HCT116 (cell line): ENCODE measurements around the gene CD82. TPM values are rescaled to one million over a fixed set of nuclear protein-coding genes. Genes with fewer than 3 reads are reported as not detected.

Experiments used
- ATAC-seq: fragments of 200-7000 bp; cut with Tn5 transposase; 2 replicates; pipeline ENCODE4 v1.9.1; 2020; ENCODE audit warnings: mild to moderate bottlenecking, moderate library complexity
- BruUV-seq: library from RNA; stranded (reverse); fragments of 400-500 nt; replicated peaks from 2 replicates; lab custom pipeline; 2021; lab: Mats Ljungman, UMichigan
- CTCF ChIA-PET: fragments of 300-600 bp; sonication (Branson Sonifier 250); formaldehyde crosslinking; loops from one replicate; lab custom pipeline; 2021; ENCODE audit warnings: antibody characterized with exemption; lab: Charles Lee
- POLR2A ChIA-PET: fragments of 300-600, 350-600 bp; sonication (Branson Sonifier 250); formaldehyde crosslinking; loops from one replicate; lab custom pipeline; 2021; ENCODE audit warnings: antibody characterized with exemption; lab: Charles Lee
- RAD21 ChIA-PET, 2 experiments: fragments of 300-600 bp; sonication (Branson Sonifier 250); formaldehyde crosslinking; loops; one replicate each; lab custom pipeline; 2023; ENCODE audit warnings: low total read pairs in 2 of 2; ENCODE audit not compliant: uncharacterized antibody in 2 of 2, unreplicated experiment in 2 of 2, low non-redundant PET in 1 of 2; lab: Charles Lee
- DNase-seq: peaks from one replicate; pipeline ENCODE4 v3.0.0-alpha.2; 2010; ENCODE audit warnings: low read depth, low spot score
- H2AFZ ChIP-seq: fragments of 200-600 bp; shearing (Covaris generic), sonication (generic); 2 replicates; pipeline ENCODE4 v1.6.1; 2017; ENCODE audit warnings: low read depth, mixed run types, mixed read lengths, antibody characterized with exemption, low read length; ENCODE audit not compliant: poor library complexity, severe bottlenecking
- H3K27ac ChIP-seq: 2 replicates; pipeline ENCODE4 v1.5.1; 2012; ENCODE audit warnings: low read depth, low read length
- H3K27me3 ChIP-seq: fragments of 200-600 bp; sonication (generic); 2 replicates; pipeline ENCODE4 v1.6.1; 2016; ENCODE audit warnings: mixed run types, low read length, mixed read lengths; ENCODE audit not compliant: insufficient read depth
- H3K36me3 ChIP-seq, 2 experiments: fragments of 200-500 bp in 1 of 2; fragments of 200-600 bp in 1 of 2; sonication (Bioruptor generic) in 1 of 2; sonication (generic) in 1 of 2; 2 replicates each; pipeline versions ENCODE4 v1.5.1 to v1.6.1; 2014 to 2016; ENCODE audit warnings: low read length in 2 of 2, inconsistent platforms in 1 of 2, mixed read lengths in 1 of 2, mixed run types in 1 of 2; ENCODE audit not compliant: insufficient read depth in 2 of 2, control insufficient read depth in 1 of 2
- H3K4me1 ChIP-seq, 2 experiments: fragments of 200-600 bp in 1 of 2; sonication (generic) in 1 of 2; 2 replicates each; pipeline versions ENCODE4 v1.5.1 to v1.6.1; 2012 to 2017; ENCODE audit warnings: low read length in 2 of 2, inconsistent platforms in 1 of 2, mild to moderate bottlenecking in 1 of 2, mixed read lengths in 1 of 2, mixed run types in 1 of 2, moderate library complexity in 1 of 2; ENCODE audit not compliant: insufficient read depth in 2 of 2, control insufficient read depth in 1 of 2
- H3K4me2 ChIP-seq: fragments of 200-600 bp; sonication (generic); 2 replicates; pipeline ENCODE4 v1.6.1; 2017; ENCODE audit warnings: mixed run types, low read length, mixed read lengths
- H3K4me3 ChIP-seq, 2 experiments: fragments of 200-600 bp in 1 of 2; sonication (generic) in 1 of 2; replicated peaks in 1 of 2; 2 replicates each; pipeline ENCODE4 v1.5.1; 2011 to 2016; ENCODE audit warnings: low read length in 2 of 2, control low read depth in 1 of 2, low read depth in 1 of 2, mild to moderate bottlenecking in 1 of 2, mixed read lengths in 1 of 2, mixed run types in 1 of 2
- H3K79me2 ChIP-seq: fragments of 200-600 bp; sonication (generic); 2 replicates; pipeline ENCODE4 v1.6.1; 2017; ENCODE audit warnings: mild to moderate bottlenecking, mixed run types, low read length, moderate library complexity, mixed read lengths; ENCODE audit not compliant: insufficient read depth
- H3K9ac ChIP-seq: fragments of 200-600 bp; sonication (generic); 2 replicates; pipeline ENCODE4 v1.6.1; 2016; ENCODE audit warnings: low read length, mixed read lengths
- H3K9me2 ChIP-seq: fragments of 200-600 bp; sonication (generic), shearing (Covaris generic); 2 replicates; pipeline ENCODE4 v1.6.1; 2017; ENCODE audit warnings: mixed run types, mild to moderate bottlenecking, moderate library complexity; ENCODE audit not compliant: insufficient read depth
- H3K9me3 ChIP-seq, 2 experiments: fragments of 200-500 bp in 1 of 2; fragments of 200-600 bp in 1 of 2; sonication (Bioruptor generic) in 1 of 2; sonication (generic) in 1 of 2; 2 replicates each; pipeline ENCODE4 v1.6.1; 2014 to 2017; ENCODE audit warnings: low read length in 2 of 2, mixed read lengths in 2 of 2, inconsistent platforms in 1 of 2, low read depth in 1 of 2, mild to moderate bottlenecking in 1 of 2, mixed run types in 1 of 2, moderate library complexity in 1 of 2; ENCODE audit not compliant: control insufficient read depth in 1 of 2, insufficient read depth in 1 of 2
- H4K20me1 ChIP-seq: fragments of 200-600 bp; sonication (generic), shearing (Covaris generic); 2 replicates; pipeline ENCODE4 v1.6.1; 2017; ENCODE audit warnings: mixed run types, mild to moderate bottlenecking, moderate library complexity; ENCODE audit not compliant: insufficient read depth
- EGR1 ChIP-seq: IDR thresholded peaks from 2 replicates; pipeline ENCODE4 v1.6.1; 2012; ENCODE audit warnings: low read depth
- EZH2phosphoT487 ChIP-seq: fragments of 200-600 bp; IDR thresholded peaks from 2 replicates; pipeline ENCODE4 v1.6.1; 2018; ENCODE audit warnings: antibody characterized with exemption, borderline replicate concordance
- FOSL1 ChIP-seq: IDR thresholded peaks from 2 replicates; pipeline ENCODE4 v1.6.1; 2012; ENCODE audit warnings: low read depth
- JUND ChIP-seq: IDR thresholded peaks from 2 replicates; pipeline ENCODE4 v1.6.1; 2012
- REST ChIP-seq: IDR thresholded peaks from 2 replicates; pipeline ENCODE4 v1.6.1; 2012; ENCODE audit warnings: low read depth
- TCF7L2 ChIP-seq: IDR thresholded peaks from 2 replicates; pipeline ENCODE4 v1.7.0; 2011; ENCODE audit warnings: borderline replicate concordance, inconsistent platforms; ENCODE audit not compliant: insufficient read depth, insufficient read length; ENCODE audit errors: extremely low read depth
- YY1 ChIP-seq: IDR thresholded peaks from 2 replicates; pipeline ENCODE4 v1.6.1; 2011; ENCODE audit warnings: low read length, low read depth, moderate library complexity, mild to moderate bottlenecking; ENCODE audit not compliant: insufficient replicate concordance; ENCODE audit errors: extremely low read depth
- ZBTB33 ChIP-seq: IDR thresholded peaks from 2 replicates; pipeline ENCODE4 v1.6.1; 2011; ENCODE audit warnings: mild to moderate bottlenecking, low read length, moderate library complexity; ENCODE audit not compliant: insufficient replicate concordance; ENCODE audit errors: extremely low read depth
- ZNF274 ChIP-seq: fragments of 200-500 bp; sonication (Bioruptor generic); IDR thresholded peaks from 2 replicates; pipeline ENCODE4 v1.6.1; 2014; ENCODE audit warnings: mild to moderate bottlenecking, low read depth, low read length, inconsistent platforms
- intact Hi-C: fragments of 100-400 bp; cut with micrococcal nuclease; formaldehyde crosslinking; loops from 2 replicates; pipeline ENCODE4 v1.10.0; 2022
- total RNA-seq: library from RNA; stranded (reverse); gene quantifications from one replicate; pipeline ENCODE4 v1.2.1, GENCODE V29; 2021; ENCODE audit not compliant: unreplicated experiment
- TF ChIP-seq, protein P1 (sequence below): IDR thresholded peaks from 2 replicates; pipeline ENCODE4 v1.6.1; 2012
- TF ChIP-seq, protein P2 (sequence below): IDR thresholded peaks from 2 replicates; pipeline ENCODE4 v1.6.1; 2012

The CD82 gene
- total RNA-seq, 1 experiment from 2014 or later: 16.7 TPM

DNA sequence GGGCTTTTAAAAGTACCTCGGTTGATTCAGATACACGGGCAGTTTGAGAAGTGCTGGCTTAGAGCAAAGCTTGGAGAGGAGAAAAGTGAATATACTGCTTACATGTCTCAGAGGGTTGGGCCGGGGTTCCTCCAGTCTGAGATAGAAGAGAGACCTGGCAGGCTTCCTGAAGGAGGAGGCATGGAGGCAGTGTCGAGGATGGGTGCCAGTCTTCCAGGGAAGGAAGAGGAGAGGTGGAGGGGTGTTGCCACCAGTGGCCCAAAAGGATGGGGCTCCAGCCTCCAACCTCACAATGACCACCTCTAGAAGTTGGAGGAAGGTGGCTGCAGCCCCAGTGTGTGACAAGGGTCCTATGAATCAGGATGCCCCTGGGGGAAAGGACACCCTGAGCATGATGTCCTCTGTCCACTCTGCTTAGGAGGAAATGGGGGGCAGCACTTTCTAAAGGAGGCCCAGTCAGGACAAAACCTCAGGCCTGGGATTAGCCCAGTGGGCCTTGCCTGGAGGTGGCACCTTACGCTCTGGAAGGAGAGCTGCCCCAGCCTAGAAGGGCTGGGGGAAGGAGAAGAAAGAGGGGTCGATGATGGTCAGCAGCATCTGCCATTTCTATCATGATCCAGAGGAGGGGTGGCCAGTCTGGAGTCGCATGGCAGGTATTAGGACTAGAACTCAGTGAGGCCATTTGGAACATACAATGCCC, 65.2 kb downstream of the CD82 start:
- no peak overlapping the region for H3K9ac ChIP-seq

DNA sequence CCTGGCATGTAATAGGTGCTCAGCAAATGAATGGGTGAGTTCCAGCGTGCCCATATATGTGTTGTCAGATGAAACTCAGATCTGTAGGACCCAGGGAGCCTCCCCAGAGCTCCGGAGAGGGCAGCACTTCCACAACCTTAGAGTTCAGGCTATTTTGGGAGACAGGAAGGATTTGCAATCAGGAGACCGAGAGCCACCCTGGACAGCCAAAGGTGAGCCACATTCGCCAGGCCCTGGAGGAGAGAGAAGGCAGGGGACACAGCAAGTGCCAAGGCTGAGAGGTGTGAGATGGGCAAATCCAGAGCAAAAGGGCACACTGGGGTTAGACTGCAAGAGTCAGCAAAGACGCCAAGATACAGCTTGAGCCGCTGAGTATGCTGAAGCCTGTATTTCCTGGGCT, 66.4 kb downstream of the CD82 start:
- POLR2A ChIA-PET: no interaction called here

More for the DNA sequence above, 65.2 kb downstream of the CD82 start:
- Histone ChIP-seq H3K36me3 (no peaks in the 10 kb centered on the region), H4K20me1 (no peaks in the 10 kb centered on the region), H3K9me3 (no peaks in the 10 kb centered on the region), H3K4me3 (no peak overlapping the region), H3K4me1 (peaks cover 2 to 24% of the 10 kb centered on the region in 2 experiments; a peak in 3 of 4 replicates), H3K27me3 (no peaks in the 10 kb centered on the region), H2AFZ (no peak overlapping the region), H3K9me2 (no peaks in the 10 kb centered on the region), H3K27ac (no peak overlapping the region), H3K4me2 (no peak overlapping the region), H3K79me2 (no peaks in the 10 kb centered on the region)
- DNase-seq (no peak), ATAC-seq (no peak)
- ChIA-PET RAD21 (no interaction called here), CTCF (no interaction called here), POLR2A (no interaction called here)
- intact Hi-C loops: loop anchor here (5.0 kb wide), 1 partner anchor 97 kb away; the partner anchor contains the start of gene TSPAN18
- no TSS peak for BruUV-seq
- TF ChIP-seq ZNF274: no peak
- TF ChIP-seq JUND: no peak
- TF ChIP-seq FOSL1: no peak
- TF ChIP-seq, protein P1, sequence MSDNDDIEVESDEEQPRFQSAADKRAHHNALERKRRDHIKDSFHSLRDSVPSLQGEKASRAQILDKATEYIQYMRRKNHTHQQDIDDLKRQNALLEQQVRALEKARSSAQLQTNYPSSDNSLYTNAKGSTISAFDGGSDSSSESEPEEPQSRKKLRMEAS: no peak

More for the DNA sequence above, 66.4 kb downstream of the CD82 start:
- Histone ChIP-seq H3K9me2 (no peaks in the 10 kb centered on the region), H3K4me1 (peaks cover 2 to 24% of the 10 kb centered on the region in 2 experiments; a peak in 3 of 4 replicates), H3K9ac (no peak overlapping the region), H3K4me2 (no peak overlapping the region), H2AFZ (no peak overlapping the region), H3K27me3 (no peaks in the 10 kb centered on the region), H3K4me3 (no peak overlapping the region), H3K36me3 (no peaks in the 10 kb centered on the region), H3K9me3 (no peaks in the 10 kb centered on the region), H4K20me1 (no peaks in the 10 kb centered on the region), H3K27ac (no peak overlapping the region), H3K79me2 (no peaks in the 10 kb centered on the region)
- ChIA-PET CTCF (interaction anchor here (1.1 kb wide), 2 partner anchors 15 to 144 kb away, joined by 4 to 6 read pairs; no protein-coding TSS in a partner anchor), RAD21 (no interaction called here)
- DNase-seq (no peak), ATAC-seq (no peak)
- TF ChIP-seq ZNF274 (no peak), ZBTB33 (no peak), EGR1 (no peak), TCF7L2 (no peak), YY1 (no peak), EZH2phosphoT487 (no peak), REST (no peak)
- TF ChIP-seq, protein P2, sequence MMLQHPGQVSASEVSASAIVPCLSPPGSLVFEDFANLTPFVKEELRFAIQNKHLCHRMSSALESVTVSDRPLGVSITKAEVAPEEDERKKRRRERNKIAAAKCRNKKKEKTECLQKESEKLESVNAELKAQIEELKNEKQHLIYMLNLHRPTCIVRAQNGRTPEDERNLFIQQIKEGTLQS: no peak
- TF ChIP-seq, protein P1: no peak
- intact Hi-C loops: loop anchor here (5.0 kb wide), 1 partner anchor 95 kb away; the partner anchor contains the start of gene TSPAN18
- no TSS peak for BruUV-seq
